Activated gamma-delta T cell treated with Interleukin-2 at 50 U/mL for 16 hours (primary cell): Measurements from ENCODE around the gene CMTM8.

Experiments used
- DNase-seq: peaks from one replicate; pipeline ENCODE4 v3.0.0-alpha.2; 2020

The CMTM8 gene

GRCh38 chr3:32310336-32310735, 71.9 kb downstream of the CMTM8 start:
- DNase-seq = no peak

GRCh38 chr3:32310918-32311839, 72.7 kb downstream of the CMTM8 start:
- no peak for DNase-seq

- DNase-seq = no peak
Measured at GRCh38 chr3:32312251-32312650, 73.8 kb downstream of the CMTM8 start.

GRCh38 chr3:32313169-32313568, 74.7 kb downstream of the CMTM8 start:
- DNase-seq = no peak

GRCh38 chr3:32313723-32314473, 75.4 kb downstream of the CMTM8 start:
- no peak for DNase-seq

- DNase-seq = no peak
Measured at GRCh38 chr3:32315441-32315840, 77.0 kb downstream of the CMTM8 start.

GRCh38 chr3:32316319-32316718, 77.8 kb downstream of the CMTM8 start:
- DNase-seq = no peak

GRCh38 chr3:32316976-32317375, 78.5 kb downstream of the CMTM8 start:
- DNase-seq = no peak

GRCh38 chr3:32319607-32320006, 81.1 kb downstream of the CMTM8 start:
- DNase-seq = no peak

- DNase-seq = no peak
Measured at GRCh38 chr3:32320080-32320479, 81.6 kb downstream of the CMTM8 start.

- no peak for DNase-seq
Measured at GRCh38 chr3:32321095-32321790, 82.8 kb downstream of the CMTM8 start.

GRCh38 chr3:32322311-32322710, 83.8 kb downstream of the CMTM8 start:
- no peak for DNase-seq

GRCh38 chr3:32323604-32324003, 85.1 kb downstream of the CMTM8 start:
- no peak for DNase-seq

GRCh38 chr3:32325201-32325600, 86.7 kb downstream of the CMTM8 start:
- DNase-seq = no peak

- no peak for DNase-seq
Measured at GRCh38 chr3:32325927-32326326, 87.4 kb downstream of the CMTM8 start.

- no peak for DNase-seq
Measured at GRCh38 chr3:32326795-32327194, 88.3 kb downstream of the CMTM8 start.

- DNase-seq = peak; percentile 45
Measured at GRCh38 chr3:32334675-32335074, 96.2 kb downstream of the CMTM8 start.

GRCh38 chr3:32335365-32336112, 97.1 kb downstream of the CMTM8 start:
- DNase-seq = no peak

GRCh38 chr3:32336113-32336498, 97.6 kb downstream of the CMTM8 start:
- no peak for DNase-seq

GRCh38 chr3:32337505-32337904, 99.0 kb downstream of the CMTM8 start:
- DNase-seq = no peak

- peak; percentile 15 for DNase-seq
Measured at GRCh38 chr3:32340039-32340438, 101.6 kb downstream of the CMTM8 start.

- no peak for DNase-seq
Measured at GRCh38 chr3:32340611-32341365, 102.3 kb downstream of the CMTM8 start.
